ENCODE measurements around the gene COX6B1.

- TF ChIP-seq CTCF (IDR thresholded peaks at IDR 0.05; ENCODE audit: control extremely low read depth in 1 of 3, insufficient read depth in 1 of 3, low read depth in 1 of 3, low read length in 3 of 3): no peak
- no peak for TF ChIP-seq GABPA (IDR thresholded peaks at IDR 0.05; ENCODE audit: borderline replicate concordance, insufficient read depth, low read length)
- no peak for TF ChIP-seq POLR2A (IDR thresholded peaks at IDR 0.05; ENCODE audit: control extremely low read depth in 1 of 2, low read depth in 2 of 2, low read length in 2 of 2)
- TF ChIP-seq TAF1 (IDR thresholded peaks at IDR 0.05; ENCODE audit: low read depth, low read length): no peak
- TF ChIP-seq SP1 (IDR thresholded peaks at IDR 0.05; ENCODE audit: low read depth, low read length): no peak
- TF ChIP-seq RFX5 (IDR thresholded peaks at IDR 0.05; ENCODE audit: borderline replicate concordance, low read depth, low read length): no peak
- no peak for TF ChIP-seq MAX (IDR thresholded peaks at IDR 0.05)
- no peak for TF ChIP-seq POLR2AphosphoS5 (IDR thresholded peaks at IDR 0.05; ENCODE audit: low read depth, low read length)
These were observed 18.3 kb downstream of the COX6B1 start, which contains the start of gene UPK1A for GRCh38 chr19:35666251-35666913.
